Measurements from ENCODE around the gene RAD51B. TPM values are rescaled to one million over a fixed set of nuclear protein-coding genes. Genes with fewer than 3 reads are reported as not detected.
"Not testable (repeated sequence)": the region's sequence is repeated elsewhere in the genome, so short reads cannot be mapped to it uniquely, and the experiment has no call there.

The RAD51B gene
- polyA plus RNA-seq, 3 donors, result 2.4 to 4.9 (median 3.3) TPM

DNA sequence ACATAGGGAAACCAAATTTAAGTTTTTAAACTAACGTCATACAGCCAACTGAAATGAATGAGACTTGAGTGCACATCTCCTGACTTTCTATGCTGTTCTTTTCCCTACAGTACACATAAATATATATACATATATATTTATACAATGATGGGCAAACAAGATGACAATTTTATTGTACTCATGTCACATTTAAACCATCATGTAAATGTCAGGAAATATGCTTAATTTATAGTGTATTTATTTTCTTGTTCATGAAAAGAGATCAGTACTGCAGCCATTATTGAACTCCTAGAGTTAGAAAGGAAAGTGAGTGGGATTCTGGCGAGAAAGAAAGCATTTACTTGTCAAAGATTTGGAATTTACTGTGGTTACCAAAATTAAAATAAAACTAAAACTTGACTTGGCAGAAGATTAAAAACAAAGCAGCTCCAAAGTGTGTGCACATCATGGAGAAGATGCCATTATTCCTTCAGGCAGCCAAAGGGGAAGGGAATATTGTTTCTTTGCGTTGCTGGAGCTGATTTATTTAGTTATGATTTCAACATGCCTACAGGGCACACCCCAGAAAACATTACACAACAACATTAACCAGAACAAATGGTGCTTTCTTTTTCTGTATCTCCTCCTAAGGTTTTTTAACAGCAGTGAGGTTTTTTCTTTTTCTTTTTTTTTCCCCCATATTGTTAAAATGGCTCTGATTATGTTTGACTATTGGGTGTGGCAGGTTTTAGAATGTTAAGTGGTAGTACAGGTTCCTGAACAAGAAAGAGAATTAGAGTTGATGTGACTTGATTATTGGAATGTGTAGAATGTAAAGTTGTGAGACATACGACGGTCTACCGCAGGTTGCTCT, 144.6 kb downstream of the RAD51B start:
- H3K27ac ChIP-seq (ENCODE audit: low read depth, low read length), result no peak overlapping the region
- 69 to 72% (median 69%) methylated on average over 6 of the region's 6 CpGs for WGBS, 3 donors

DNA sequence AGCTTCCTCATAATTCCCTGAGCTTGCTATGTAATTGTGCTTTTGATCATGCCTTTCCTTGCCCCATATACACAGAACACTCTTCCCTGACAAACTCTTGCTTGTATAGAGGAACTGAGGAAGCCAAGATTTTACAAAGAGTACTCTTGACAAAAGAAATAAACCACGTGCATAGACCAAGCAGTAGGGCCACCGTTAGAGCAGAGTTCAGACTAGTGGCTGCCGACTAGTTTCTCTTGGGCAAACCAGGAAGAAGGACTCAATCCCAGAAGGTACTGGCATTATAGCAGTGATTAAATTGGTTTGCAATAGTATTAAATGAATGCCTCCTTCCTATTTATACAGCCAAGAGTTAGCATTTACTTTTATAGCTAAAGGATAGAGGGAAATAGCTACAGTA, 146.1 kb downstream of the RAD51B start:
- no peak overlapping the region for H3K27ac ChIP-seq (ENCODE audit: low read depth, low read length)
- WGBS, 3 donors, result 80 to 93% (median 84%) methylated on average over 3 of the region's 3 CpGs

DNA sequence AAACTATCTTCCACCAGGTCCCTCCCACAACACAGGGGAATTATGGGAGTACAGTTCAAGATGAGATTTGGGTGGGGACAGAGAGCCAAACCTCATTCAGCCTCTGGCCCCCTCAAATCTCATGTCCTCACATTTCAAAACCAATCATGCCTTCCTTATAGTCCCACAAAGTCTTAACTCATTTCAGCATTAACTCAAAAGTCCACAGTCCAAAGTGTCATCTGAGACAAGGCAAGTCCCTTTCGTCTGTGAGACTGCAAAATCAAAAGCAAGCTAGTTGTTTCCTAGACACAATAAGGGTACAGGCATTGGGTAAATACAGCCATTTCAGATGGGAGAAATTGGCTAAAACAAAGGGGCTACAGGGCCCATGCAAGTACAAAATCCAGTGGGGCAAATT, 147.6 kb downstream of the RAD51B start:
- WGBS, 3 donors, result 94 to 100% (median 95%) methylated on average over 1 of the region's 1 CpG
- no peak overlapping the region for H3K27ac ChIP-seq (ENCODE audit: low read depth, low read length)

DNA sequence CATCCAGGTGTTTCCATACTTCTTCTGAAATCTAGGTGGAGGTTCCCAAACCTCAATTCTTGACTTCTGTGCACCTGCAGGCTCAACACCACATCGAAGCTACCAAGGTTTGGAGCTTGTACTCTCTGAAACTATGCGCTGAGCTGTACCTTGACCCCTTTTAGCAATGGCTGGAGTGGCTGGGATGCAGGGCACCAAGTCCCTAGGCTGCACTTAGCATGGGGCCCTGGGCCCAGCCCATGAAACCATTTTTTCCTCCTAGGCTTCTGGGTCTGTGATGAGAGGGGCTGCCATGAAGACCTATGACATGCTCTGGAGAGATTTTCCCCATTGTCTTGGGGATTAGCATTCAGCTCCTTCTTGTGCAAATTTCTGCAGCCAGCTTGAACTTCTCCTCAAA, 148.4 kb downstream of the RAD51B start:
- not testable (repeated sequence) for H3K27ac ChIP-seq (ENCODE audit: low read depth, low read length)
- WGBS, 3 donors, result 92 to 99% (median 98%) methylated on average over 2 of the region's 2 CpGs

DNA sequence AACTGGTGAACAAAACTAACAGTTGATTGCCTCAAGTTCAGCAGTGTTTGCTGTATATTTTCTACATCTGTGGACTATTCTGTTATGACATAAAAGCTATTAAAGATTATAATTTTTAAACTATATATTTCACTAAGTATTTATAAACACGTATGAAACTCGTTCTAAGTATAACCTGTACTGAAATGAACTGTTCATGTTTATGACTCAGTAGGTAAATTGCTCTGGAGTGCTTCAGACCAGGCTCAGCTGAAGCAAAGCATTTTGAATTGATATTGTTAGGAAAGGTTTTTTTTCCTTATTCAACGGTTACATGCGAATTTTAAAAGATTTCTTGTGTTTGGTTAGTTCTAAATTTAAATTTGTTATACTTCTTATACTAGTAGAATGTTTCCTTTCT, 151.3 kb downstream of the RAD51B start:
- H3K27ac ChIP-seq (ENCODE audit: low read depth, low read length), result no peak overlapping the region
- 83 to 88% (median 86%) methylated on average over 4 of the region's 4 CpGs for WGBS, 3 donors

DNA sequence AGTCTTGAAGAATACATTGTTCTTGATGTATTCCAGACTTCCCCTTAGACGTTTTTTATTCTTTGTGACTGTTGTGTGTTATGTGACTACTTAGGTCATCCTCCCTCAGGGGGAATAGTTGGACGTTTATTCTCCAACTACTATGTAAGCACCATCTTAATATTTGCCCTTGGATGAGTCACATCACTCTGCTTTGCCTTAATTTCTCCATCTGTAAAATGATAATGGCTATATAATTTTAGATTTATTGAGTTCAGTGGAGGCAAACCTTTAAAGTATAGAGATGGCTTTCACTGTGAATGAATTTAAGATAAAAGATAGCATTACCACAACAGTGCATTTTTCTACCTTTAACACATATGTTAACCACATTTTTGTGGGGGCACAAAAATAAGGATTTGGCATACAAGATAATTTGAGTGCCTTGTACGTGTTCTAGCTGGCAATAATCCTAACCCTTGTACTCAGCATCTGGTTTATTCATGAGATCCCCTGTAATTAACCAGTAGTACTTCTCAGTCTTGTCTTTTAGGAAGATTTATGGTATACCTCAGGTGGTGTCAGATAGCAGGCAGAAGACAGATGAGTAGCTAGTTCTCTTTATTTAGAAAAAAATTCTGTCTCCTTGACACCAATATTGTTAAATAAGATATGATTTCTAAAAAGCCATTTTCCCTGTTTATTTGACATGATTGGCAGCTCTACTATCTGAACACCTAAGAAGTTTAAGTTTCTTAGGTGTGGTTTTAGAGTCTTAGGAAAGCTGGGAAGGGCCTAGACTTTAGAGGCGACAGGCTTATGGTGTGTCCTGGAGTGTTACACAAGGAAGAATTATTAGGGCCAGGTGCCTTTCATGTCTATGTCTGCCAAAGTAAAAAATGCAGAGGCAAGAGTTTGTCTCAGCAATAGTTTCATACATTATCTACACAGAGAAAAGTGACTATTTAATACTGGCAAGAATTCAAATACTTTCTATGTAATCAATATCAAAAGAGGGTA, 152.3 kb downstream of the RAD51B start:
- 50 to 67% (median 66%) methylated on average over 4 of the region's 4 CpGs for WGBS, 3 donors
- H3K27ac ChIP-seq (ENCODE audit: low read depth, low read length), result no peak overlapping the region

DNA sequence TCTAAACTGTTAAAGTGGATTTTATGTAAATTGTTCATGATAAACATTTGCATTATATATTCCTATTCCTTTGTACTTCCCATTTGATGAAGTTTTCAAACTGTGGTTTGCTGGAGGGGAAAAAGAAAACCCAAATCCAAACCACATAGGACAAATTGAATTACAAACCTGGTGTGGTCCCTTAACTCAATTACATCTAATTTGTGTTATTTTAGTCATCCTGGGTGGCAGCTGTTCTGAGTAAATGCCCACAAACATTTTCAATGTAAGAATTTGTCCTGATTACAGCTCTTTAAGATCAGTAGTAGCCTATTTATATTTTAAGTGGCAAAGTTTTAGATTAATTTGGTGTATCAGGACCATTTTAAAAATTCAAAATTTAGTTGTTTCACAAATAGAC, 153.9 kb downstream of the RAD51B start:
- no peak overlapping the region for H3K27ac ChIP-seq (ENCODE audit: low read depth, low read length)

DNA sequence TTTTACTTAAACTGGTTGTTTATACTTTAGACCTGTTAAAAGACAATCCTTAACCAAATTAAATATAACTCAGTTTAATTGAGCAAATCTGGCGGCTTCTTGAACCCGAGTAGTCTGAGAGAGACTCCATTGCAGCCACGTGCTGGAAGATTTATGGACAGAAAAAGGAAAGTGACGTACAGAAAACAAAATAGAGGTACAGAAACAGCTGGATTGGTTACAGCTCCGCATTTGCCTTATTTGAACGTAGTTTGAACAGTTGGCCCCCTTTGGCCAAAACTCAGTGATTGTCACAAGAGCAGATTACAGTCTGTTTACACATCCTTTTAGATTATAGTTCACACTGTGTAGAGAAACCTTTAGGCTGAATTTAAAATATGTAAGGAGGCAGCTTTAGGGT, 155.9 kb downstream of the RAD51B start:
- no peak overlapping the region for H3K27ac ChIP-seq (ENCODE audit: low read depth, low read length)
- WGBS, 3 donors, result 58 to 95% (median 93%) methylated on average over 6 of the region's 6 CpGs

DNA sequence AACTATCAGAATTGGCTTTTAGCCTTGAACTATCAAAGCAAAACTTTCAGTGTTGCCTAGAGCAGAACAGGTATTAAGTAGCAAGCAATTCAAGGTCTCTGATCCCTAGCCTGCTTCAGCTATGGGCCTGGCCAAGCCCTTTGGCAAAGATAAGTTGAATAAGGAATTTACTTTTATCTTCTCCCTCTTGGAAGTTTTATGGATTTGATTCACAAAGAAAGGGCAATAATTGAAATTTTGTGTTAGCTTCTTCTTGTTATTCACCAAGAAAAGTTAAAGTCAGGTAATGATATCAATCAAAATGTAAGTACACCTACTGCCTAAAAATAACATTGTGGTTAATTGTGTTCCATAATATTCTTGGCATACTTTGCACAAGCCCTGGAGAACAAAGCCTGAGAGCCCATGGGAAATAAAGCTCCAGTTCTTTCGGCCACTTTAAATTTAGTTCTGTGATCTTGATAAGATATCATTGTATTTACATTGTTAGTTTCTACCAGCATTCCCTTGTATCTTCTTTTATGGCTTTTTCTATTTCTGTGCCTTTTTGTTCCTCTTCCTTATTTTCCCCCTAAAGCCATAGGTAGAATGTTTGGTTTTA, 158.0 kb downstream of the RAD51B start:
- WGBS, 3 donors, result 24 to 63% (median 46%) methylated on average over 1 of the region's 1 CpG
- no peak overlapping the region for H3K27ac ChIP-seq (ENCODE audit: low read depth, low read length)

DNA sequence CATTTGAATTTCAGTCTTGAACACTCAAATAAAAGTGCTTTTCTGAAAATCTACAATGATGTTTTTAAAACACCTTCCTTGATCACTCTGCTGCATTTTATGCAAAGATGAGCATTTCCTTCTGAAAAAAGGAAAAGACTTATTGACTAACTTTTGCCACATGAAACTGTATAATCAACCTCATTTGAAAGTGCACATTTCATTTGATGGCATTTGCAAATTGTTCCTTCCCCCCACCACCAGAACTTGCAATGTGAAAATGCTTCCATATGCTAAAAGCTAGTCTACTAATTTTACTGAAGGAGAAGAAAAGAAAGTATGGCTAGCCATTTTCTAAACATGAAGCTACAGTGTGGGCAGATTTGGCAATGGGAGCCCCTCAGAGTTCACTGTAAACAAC, 159.2 kb downstream of the RAD51B start:
- no peak overlapping the region for H3K27ac ChIP-seq (ENCODE audit: low read depth, low read length)

DNA sequence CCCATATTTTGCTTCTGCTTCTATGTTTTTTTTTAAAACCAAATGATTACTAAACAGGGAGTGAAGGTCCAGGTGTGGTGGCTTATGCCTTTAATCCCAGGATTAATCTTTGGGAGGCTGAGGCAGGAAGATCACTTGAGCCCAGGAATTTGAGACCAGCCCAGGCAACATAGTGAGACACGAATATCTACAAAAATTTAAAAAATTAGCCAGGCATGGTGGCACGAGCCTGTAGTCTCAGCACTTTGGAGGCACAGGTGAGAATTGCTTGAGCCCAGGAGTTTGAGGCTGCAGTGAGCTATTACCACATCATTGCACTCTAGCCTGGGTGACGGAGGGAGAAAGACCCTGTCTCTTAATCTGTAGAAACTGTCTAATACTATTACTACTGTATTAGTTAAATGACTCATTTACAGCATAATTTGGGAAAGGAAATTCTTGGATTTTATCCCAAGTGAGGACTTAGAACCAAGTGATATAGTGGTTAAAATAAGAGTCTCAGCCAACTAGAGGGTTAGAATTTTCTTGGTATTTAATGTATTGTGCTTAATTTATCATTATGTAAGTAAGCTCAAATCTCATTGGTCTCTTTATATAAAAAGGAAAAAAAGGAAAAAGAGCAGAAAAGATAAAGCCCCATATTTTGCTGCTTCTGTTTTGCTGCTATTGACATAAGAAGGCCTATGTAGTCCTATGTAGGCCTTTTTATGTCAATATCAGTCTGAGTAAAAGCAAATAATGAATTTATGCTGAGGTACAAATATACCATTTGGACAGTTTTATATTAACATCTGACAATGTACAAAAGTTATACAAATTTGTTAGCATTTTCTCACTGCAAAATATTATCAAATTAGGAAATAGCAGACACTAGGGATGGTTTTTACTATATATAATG, 163.4 kb downstream of the RAD51B start:
- 89 to 93% (median 91%) methylated on average over 3 of the region's 3 CpGs for whole genome bisulfite sequencing, 3 donors

DNA sequence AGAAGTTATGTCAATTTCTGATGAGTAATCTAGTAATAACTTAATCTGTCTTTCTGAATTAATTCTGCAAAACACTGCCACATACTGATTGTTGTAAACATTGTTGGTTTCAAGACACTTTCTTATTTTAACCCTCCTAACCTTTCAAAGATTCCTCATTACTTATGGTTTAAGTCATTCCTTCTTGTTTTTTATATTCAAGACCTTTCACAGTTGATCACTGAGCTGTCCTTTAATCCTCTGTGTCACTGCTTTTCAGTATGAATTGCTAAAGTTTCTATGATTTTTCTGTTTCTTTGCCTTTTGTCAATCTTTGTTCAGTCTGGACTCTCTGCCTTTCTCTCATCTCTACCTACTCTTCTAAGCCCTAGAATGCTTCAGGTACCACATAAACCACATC, 164.7 kb downstream of the RAD51B start:
- no peak overlapping the region for H3K27ac ChIP-seq (ENCODE audit: low read depth, low read length)

More for the DNA sequence above, 163.4 kb downstream of the RAD51B start:
- H3K27ac ChIP-seq (ENCODE audit: low read depth, low read length), result no peak overlapping the region

DNA sequence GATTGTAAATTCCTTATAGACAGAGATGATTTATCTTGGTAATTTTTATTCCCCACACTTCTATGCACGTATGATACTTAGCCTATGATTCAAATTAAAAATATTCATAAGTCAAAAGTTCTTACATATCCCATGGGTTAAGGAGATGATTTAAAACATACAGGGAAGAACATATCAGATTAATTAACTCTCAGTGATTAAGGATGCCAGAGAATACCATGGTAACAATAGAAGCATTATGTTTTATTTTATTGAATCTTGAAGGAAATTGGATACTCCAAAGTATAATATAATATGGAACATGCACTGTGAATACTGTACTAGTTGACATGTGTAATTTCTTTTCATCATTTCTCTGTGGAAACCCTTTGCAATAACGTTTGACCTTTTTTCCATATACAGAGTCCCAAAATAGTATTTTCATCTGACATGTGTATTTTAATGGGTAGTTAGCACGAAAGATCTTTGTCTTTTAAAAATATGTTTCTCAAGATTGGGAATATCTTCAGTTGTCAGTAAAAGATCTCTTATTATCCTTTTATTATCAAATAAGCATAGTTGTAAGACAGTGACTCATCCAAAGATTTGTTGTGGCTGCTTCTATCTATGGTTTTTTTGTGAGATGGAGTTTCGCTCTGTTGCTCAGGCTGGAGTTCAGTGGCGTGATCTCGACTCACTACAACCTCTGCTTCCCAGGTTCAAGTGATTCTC, 166.7 kb downstream of the RAD51B start:
- no peak overlapping the region for H3K27ac ChIP-seq (ENCODE audit: low read depth, low read length)
- WGBS, 3 donors, result 71 to 83% (median 75%) methylated on average over 6 of the region's 6 CpGs

DNA sequence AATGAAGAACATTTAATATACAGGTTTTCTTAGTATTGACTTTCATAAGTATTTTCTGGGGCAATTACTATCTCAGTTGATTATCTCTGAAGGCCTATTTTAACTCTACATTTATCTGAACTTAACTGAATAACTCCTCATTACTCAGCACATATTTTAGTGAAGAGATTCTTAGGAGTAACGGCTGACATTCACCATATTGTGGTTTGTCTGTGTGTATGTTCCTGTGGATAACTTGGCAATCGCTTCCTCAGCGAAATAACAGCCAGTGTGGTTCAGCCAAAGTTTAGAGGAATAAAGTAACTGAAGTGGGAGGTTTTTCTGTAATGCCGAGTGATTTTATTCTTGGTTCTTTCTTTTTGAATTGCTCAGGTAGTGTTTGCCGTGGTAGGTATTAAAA, 168.0 kb downstream of the RAD51B start:
- WGBS, 3 donors, result 18 to 77% (median 29%) methylated on average over 5 of the region's 5 CpGs
- H3K27ac ChIP-seq (ENCODE audit: low read depth, low read length), result no peak overlapping the region

DNA sequence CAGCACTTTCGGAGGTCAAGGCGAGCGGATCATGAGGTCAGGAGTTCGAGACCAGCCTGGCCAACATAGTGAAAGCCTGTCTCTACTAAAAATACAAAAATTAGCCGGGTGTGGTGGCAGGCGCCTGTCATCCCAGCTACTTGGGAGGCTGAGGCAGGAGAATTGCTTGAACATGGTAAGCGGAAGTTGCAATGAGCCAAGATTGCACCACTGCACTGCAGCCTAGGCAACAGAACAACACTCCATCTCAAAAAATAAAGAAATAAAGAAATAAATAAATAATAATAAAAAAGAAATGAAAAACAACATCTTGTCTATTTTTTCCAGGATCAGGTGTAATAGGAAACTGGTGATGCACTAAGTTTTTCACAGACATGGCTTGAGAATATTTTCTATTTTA, 168.6 kb downstream of the RAD51B start:
- not testable (repeated sequence) for H3K27ac ChIP-seq (ENCODE audit: low read depth, low read length)
- WGBS, 3 donors, result 85 to 96% (median 93%) methylated on average over 7 of the region's 7 CpGs

DNA sequence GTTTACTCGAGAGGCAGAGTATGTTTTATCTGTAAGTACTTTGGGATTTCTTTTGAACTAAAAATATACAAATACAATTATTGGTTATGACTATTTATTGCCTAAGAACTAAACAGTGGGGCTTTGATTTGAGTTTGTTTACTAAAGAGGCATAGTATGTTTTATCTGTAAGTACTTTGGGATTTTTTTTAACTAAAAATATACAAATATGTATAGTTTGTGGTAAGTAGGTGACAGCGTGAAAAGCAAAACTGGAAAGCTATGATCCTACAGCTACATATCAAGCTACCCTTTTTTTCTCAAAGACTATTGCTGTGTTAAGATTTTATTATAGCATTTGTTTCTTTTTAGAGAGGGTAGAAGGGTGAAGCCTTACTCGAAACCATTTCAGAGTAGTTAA, 171.0 kb downstream of the RAD51B start:
- no peak overlapping the region for H3K27ac ChIP-seq (ENCODE audit: low read depth, low read length)
- 77 to 93% (median 85%) methylated on average over 3 of the region's 3 CpGs for WGBS, 3 donors

DNA sequence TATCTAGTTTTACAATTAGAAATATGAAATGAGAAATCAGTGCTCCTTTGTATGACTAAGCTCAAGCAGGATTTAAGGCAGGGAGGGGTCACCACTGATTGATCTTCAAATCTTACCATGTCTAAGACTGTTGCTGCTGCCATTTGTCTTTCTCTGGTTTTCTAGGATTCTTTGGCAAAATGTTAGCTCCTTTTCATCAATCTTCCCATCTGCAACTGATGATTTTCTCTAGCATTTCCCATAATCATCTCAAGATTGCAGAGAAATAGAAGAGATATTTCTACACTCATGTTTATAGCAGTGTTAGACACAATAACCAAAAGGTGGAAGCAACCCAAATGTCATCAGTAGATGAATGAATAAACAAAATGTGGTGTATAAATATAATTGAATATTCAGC, 175.0 kb downstream of the RAD51B start:
- no peak overlapping the region for H3K27ac ChIP-seq (ENCODE audit: low read depth, low read length)

DNA sequence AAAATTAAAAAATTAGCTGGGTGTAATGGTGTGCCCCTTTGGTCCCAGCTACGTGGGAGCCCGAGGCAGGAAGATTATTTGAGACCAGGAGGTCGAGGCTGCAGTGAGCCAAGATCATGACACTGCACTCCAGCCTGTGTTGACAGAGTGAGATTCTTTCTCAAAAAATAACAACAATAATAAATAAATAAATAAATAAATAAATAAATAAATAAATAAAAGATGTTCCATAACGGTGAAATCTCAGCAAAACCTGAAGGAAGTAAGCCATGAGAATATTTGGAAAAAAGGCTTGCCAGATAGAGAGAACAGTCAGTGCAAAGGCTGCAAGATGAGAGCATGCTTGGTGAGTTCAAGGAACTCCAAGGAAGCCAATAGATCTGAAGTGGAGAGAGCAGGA, 176.7 kb downstream of the RAD51B start:
- H3K27ac ChIP-seq (ENCODE audit: low read depth, low read length), result no peak overlapping the region
- 97% methylated on average over 4 of the region's 4 CpGs for WGBS, 3 donors

Data from adipose tissue (tissue), 3 donors.